ENCODE measurements around the gene GJC2.

- TF ChIP-seq, protein P1, sequence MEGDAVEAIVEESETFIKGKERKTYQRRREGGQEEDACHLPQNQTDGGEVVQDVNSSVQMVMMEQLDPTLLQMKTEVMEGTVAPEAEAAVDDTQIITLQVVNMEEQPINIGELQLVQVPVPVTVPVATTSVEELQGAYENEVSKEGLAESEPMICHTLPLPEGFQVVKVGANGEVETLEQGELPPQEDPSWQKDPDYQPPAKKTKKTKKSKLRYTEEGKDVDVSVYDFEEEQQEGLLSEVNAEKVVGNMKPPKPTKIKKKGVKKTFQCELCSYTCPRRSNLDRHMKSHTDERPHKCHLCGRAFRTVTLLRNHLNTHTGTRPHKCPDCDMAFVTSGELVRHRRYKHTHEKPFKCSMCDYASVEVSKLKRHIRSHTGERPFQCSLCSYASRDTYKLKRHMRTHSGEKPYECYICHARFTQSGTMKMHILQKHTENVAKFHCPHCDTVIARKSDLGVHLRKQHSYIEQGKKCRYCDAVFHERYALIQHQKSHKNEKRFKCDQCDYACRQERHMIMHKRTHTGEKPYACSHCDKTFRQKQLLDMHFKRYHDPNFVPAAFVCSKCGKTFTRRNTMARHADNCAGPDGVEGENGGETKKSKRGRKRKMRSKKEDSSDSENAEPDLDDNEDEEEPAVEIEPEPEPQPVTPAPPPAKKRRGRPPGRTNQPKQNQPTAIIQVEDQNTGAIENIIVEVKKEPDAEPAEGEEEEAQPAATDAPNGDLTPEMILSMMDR (IDR thresholded peaks at IDR 0.05; ENCODE audit: low read depth, low read length, missing input control) = no peak
- TF ChIP-seq RAD21 (IDR thresholded peaks at IDR 0.05) = no peak
- no peak for TF ChIP-seq ZBTB33 (IDR thresholded peaks at IDR 0.05)
- no peak for TF ChIP-seq HNF4G (IDR thresholded peaks at IDR 0.05)
- no peak for TF ChIP-seq MAX (IDR thresholded peaks at IDR 0.05)
- no peak for TF ChIP-seq JUND (IDR thresholded peaks at IDR 0.05)
These were observed 4.4 kb downstream of the GJC2 start for GRCh38 chr1:228154021-228154669.
